HG03439 (cell line): ENCODE results near the gene ISLR.

ENCODE experiments used
- ATAC-seq: cut with Tn5 transposase; IDR thresholded peaks from one replicate; pipeline ENCODE4 v1.9.1; 2021; ENCODE audit warnings: mild to moderate bottlenecking, moderate library complexity; ENCODE audit not compliant: unreplicated experiment

Gene ISLR, protein sequence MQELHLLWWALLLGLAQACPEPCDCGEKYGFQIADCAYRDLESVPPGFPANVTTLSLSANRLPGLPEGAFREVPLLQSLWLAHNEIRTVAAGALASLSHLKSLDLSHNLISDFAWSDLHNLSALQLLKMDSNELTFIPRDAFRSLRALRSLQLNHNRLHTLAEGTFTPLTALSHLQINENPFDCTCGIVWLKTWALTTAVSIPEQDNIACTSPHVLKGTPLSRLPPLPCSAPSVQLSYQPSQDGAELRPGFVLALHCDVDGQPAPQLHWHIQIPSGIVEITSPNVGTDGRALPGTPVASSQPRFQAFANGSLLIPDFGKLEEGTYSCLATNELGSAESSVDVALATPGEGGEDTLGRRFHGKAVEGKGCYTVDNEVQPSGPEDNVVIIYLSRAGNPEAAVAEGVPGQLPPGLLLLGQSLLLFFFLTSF

DNA sequence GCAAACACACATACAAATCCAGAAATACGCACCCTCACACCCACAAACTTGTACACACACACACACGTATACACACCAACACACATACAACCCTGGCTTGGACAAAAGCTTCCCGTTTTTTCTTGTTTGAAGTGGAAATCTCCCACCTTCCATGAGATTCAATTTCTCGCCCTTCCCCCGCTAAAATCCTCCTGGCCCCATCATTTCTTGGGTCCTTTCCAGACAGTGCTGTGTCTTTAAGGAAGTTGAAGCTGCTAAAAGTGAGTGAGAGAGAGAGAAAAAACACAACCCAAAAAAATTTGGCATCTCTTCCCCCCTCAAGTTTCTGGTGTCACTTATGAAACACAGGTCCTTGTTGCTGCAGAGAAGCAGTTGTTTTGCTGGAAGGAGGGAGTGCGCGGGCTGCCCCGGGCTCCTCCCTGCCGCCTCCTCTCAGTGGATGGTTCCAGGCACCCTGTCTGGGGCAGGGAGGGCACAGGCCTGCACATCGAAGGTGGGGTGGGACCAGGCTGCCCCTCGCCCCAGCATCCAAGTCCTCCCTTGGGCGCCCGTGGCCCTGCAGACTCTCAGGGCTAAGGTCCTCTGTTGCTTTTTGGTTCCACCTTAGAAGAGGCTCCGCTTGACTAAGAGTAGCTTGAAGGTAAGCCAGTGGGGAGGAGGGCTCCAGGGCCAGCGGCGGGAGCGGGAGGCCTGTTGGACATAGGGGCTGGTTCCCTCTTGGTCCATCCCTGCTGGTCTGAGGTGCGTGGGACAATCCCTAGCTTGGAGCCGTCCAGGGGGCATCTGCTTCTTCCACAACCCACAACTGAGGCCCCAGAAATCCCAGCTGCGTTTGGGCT is at the start of gene ISLR:
TSS of gene ISLR (plus strand) at position 331 of the 839 bp plus-strand sequence. CDS start 1,149 bp downstream, outside the sequence.
- no peak for ATAC-seq

DNA sequence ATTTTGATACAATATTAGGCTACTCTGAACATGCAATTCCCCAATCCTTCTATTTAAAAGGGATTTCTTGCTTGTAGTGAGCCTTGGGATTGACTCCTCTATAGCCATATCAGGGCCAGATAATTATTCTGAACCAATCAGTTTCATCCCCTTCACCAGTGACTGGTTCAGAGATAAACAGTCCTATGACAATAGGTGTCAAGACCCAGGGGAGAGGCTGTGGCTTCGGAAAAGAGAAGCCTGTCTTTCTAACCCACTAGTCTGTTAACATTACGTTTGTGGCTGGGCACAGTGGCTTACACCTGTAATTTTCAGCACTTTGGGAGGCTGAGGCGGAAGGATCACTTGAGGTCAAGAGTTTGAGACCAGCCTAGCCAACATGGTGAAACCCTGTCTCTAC is 49.3 kb upstream of the ISLR start:
- ATAC-seq, result no peak

DNA sequence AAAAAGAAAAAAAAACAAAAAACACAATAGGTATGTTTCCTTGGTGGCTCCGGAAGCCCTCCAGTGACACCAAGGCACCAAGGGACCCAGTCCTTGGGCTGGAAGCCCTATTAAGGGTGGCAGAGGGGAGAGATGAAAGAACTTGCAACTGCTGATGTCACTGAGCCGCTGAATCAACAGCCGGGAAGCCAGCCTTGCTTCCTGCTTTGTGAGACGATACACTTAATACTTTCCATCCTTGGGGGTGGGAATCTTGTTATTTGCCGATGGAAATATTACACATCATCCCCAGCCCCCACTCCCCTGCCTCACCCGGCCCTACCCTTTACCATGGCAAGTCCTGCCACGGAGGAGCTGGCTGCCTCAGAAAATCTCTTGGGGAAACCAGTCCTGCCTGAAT is 48.8 kb upstream of the ISLR start:
- no peak for ATAC-seq

DNA sequence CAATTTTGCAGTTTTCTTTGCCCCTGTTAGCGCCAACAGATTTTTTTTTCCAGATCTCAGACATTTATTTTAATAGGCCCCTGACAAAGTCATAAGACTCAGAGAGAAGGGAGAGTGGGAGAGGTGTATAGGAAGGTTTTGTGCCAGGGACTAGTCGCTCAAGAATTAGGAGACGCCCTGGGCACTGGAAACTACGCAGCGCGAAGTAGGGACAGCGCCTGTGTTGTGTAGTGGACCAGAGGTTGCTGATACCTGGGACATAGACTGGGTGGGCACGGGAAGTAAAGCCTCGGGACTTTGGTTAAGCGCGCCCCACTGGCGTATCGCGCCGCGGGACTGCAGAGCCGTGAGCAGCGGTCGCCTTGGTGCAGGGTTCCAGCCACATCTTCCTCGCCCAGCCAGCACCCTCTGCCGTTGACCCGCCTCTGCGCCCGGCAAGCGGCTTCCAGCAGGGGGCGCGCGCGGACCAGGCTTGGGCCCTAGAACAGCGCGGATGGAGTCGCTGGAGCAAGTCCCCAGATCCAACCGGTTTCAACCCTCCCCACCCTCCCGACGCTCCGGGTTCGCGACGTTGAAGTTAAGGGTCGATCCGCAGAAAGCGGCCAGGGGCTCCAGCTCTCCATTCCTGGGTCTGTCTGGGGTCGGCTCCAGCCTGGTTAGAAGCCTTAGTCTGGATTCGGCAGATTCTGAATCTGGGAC is 46.1 kb upstream of the ISLR start:
- ATAC-seq, result no peak

DNA sequence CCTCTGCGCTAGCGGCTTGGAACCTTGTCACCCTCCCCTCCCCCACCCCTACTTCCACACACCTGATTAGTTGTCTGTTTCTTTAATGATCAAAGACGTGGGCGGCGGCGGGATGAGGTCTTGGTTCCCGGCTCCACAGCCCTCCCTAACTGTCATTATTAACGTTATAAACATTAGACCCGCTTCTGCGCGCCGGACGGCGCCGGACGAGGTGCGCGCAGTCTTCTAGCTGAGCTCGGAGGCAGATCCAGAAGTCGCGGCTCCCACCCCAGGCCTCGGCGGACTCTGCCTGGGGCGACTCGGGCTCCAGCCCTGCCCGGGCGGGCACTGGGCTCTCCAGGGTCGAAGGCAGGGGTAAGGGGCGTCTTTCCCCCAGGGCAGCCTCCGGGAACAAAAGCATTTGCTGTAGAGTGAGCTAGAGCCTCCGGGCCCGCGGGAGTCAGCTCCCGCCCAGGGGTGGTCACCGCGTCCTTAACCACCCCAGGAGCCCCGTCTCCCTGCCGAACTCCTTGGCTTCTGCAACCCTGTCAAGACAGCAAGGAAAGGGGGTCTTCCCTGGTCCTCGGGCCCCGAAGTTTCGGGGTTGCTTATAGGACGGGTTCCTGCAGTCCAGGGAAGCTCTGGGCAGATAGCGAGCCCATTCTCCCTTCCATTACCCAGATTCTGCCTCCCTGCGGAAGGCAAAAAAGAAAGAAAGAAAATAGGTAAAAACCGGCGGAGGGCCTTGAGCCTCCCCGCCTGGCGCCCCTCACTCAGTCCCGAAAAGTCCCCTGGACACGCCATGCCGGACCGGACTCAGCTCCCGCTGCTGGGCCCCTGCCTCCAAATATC is 45.3 kb upstream of the ISLR start:
- ATAC-seq, result no peak

DNA sequence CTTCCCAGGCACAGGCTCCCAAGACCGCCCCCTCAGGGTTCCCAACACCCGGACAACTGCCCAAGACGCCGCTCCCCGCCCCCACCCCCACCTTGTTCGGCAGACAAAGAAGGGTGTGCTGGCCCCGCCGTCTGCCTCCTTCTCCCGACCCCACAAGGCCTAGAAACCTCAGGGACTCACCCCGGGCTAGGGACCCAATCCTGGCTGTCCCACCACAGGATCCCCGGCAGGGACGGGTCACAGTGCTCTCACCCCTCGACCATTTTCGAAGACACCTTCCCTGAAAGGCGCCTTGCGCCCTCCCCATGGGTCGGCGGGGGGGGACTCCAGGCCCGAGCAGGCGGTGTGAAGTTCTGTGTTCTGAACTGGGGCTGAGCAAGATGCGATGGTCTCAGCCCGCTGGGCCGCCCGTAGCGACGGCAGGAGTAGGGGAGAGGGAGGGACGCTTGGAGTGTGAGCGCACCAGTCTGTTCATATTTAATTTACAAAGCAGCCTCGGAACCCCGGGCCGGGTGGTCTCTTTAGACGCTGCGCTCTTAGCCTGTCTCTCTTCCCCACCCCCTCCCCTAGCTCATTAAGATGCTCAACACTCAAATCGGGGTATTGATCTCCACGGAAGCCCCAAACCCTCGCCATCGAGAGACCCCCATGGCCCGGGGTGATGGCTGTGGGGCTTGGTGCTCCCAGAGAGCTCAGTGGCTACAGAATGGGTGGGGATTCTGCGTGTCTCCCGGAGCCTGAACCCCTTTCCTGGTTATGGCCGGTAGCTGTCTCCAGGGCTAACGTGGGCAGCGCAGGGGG is 44.5 kb upstream of the ISLR start:
- ATAC-seq, result no peak

DNA sequence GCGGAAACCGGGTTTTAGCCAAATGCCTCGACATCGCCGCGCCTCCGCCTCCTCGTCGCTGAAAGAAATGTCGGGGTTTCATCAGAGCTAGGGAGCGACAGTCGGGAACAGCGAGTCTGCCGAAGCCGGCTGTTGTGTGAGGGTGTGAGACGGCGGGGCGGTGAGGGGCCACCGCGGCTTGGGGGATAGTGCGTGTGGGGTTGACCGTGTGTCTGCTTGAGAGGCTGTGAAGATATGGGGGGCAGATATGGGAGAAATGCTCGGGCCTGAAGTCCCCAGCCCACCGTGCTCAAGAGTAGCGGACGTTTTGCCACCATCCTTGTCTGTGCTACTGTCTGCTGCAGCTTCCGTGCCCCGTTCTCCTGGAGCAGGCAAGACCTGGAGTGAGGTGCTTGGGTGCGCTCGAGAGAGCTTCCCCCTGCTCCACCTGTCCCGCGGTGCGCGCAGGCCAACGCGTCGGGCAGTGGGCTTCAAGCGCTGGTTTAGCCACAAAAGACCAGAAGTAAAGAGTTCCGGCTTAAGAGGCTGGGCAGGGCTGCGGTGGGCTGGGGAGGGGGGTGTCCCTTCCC is 43.8 kb upstream of the ISLR start:
- no peak for ATAC-seq

DNA sequence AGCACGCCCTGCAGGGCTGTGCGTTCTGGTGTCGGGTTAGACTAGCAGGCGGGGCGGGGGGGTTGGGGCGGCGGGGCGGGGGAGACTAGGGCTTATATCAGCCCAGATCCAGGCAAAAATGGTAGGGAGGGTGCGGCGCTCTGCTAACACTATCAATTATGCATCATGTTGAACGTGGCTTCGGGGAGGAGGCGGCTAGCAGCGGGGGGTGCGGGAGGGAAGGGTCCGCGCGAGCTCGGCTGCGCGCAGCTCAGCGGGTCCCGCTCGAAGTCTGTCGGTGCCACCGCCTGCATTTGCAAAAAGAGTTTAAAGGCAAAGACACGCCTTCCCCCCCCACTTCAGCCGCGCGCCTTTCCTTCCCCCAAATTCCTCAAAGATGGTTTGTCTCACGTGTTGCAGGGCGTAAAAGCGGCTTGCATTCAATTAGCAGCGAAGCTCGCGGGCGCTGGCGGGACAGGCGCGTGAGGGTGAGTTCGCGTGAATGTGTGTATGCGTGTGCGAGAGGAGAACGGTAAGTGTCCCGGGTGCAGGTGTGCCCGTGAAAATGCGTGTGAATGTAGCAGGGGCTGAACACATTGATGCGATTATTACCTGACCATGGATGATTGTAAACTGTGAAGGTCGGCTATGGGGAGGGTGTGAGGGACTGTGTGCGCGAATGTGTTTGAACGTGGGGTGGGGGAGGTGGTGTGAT is 43.2 kb upstream of the ISLR start, which contains the start of gene ISLR2:
TSS of gene ISLR2 (plus strand) at position 432 of the 694 bp plus-strand sequence. CDS start 2,169 bp downstream, outside the sequence.
- ATAC-seq, result no peak

DNA sequence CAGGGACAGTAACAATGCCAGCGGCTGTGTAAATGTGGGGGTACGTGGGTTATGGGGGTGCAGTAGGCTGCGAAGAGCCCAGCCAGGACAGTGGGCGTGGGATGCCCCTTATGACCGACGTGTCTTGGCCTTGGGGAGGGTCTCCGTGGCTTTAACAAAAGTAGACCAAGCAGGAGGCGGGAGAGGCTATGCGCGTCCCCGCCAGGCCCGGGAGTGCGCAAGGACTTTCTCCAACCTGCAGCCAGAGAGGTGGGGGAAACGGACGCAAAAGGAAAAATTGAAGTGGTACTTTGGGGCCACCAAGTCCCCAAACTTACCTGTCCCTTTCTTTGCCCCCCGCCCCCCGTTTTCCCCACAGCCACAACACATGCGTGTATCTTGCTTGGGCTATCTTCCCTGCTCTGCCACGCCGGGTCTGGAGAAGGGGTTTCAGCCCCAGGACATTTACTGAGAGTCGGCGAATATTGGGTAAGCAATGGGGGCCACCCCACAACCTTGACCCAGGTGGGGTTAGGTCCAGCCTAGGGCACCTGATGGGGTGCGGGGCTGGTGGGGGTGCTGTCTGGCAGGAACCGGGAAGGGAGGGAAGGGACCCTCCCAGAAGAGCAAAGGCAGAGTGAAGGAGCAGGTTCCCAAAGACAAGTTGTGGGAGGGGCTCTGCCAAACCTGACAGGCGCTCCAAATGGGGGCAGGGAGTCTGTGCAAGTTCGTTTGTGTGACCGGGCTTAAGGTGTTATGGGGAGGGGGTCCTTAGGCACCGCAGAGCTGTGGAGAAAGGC is 42.5 kb upstream of the ISLR start:
- no peak for ATAC-seq

DNA sequence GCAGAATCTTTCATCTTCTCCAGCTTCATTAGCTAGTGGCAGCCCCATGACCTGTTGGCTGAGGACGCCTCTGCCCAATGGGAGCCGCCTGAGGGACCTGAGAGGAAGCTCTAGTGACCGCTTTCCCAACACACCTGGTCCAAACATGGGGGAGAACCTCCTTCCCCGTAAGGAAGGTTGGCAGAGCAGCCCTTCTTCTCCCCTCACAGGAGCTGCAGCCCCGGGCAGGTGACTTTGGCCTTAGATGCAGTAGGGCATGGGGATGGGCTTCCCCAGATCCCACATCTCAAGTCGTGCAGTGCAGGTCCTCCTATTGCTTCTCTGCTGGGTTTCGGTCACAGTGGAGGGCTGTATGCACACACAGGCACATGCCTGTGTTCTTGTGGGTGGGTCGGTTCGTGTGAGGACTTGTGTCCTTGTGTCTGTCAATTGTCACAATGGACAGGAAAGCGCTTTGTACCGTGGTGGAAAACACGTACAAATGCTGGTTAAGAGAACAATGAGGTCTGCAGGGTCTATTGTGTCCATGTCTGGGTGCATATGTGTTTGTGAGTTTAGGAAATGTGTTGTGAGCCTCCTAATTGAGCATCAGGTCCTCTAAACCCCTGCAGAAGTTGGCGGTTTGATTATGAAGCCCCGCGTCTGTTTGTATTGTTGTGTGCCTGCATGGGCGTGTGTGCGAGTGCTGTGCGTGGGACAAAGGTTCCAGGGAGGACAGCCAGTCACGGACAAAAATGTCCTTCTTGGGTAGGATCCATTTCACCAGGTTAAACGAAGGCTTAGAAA is 41.7 kb upstream of the ISLR start:
- no peak for ATAC-seq

DNA sequence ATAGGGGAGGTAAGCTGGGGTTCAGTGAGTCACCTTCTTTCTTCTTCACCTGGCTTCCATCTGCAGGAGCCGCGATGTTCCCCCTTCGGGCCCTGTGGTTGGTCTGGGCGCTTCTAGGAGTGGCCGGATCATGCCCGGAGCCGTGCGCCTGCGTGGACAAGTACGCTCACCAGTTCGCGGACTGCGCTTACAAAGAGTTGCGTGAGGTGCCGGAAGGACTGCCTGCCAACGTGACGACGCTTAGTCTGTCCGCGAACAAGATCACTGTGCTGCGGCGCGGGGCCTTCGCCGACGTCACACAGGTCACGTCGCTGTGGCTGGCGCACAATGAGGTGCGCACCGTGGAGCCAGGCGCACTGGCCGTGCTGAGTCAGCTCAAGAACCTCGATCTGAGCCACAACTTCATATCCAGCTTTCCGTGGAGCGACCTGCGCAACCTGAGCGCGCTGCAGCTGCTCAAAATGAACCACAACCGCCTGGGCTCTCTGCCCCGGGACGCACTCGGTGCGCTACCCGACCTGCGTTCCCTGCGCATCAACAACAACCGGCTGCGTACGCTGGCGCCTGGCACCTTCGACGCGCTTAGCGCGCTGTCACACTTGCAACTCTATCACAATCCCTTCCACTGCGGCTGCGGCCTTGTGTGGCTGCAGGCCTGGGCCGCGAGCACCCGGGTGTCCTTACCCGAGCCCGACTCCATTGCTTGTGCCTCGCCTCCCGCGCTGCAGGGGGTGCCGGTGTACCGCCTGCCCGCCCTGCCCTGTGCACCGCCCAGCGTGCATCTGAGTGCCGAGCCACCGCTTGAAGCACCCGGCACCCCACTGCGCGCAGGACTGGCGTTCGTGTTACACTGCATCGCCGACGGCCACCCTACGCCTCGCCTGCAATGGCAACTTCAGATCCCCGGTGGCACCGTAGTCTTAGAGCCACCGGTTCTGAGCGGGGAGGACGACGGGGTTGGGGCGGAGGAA is 40.5 kb upstream of the ISLR start:
- no peak for ATAC-seq

DNA sequence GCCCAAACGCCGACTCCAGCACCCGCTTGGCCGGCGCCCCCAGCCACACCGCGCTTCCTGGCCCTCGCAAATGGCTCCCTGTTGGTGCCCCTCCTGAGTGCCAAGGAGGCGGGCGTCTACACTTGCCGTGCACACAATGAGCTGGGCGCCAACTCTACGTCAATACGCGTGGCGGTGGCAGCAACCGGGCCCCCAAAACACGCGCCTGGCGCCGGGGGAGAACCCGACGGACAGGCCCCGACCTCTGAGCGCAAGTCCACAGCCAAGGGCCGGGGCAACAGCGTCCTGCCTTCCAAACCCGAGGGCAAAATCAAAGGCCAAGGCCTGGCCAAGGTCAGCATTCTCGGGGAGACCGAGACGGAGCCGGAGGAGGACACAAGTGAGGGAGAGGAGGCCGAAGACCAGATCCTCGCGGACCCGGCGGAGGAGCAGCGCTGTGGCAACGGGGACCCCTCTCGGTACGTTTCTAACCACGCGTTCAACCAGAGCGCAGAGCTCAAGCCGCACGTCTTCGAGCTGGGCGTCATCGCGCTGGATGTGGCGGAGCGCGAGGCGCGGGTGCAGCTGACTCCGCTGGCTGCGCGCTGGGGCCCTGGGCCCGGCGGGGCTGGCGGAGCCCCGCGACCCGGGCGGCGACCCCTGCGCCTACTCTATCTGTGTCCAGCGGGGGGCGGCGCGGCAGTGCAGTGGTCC is 39.7 kb upstream of the ISLR start:
- no peak for ATAC-seq

DNA sequence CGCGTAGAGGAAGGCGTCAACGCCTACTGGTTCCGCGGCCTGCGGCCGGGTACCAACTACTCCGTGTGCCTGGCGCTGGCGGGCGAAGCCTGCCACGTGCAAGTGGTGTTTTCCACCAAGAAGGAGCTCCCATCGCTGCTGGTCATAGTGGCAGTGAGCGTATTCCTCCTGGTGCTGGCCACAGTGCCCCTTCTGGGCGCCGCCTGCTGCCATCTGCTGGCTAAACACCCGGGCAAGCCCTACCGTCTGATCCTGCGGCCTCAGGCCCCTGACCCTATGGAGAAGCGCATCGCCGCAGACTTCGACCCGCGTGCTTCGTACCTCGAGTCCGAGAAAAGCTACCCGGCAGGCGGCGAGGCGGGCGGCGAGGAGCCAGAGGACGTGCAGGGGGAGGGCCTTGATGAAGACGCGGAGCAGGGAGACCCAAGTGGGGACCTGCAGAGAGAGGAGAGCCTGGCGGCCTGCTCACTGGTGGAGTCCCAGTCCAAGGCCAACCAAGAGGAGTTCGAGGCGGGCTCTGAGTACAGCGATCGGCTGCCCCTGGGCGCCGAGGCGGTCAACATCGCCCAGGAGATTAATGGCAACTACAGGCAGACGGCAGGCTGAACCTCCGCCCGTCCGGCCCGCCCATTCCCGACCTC is 39.0 kb upstream of the ISLR start:
- ATAC-seq, result no peak

DNA sequence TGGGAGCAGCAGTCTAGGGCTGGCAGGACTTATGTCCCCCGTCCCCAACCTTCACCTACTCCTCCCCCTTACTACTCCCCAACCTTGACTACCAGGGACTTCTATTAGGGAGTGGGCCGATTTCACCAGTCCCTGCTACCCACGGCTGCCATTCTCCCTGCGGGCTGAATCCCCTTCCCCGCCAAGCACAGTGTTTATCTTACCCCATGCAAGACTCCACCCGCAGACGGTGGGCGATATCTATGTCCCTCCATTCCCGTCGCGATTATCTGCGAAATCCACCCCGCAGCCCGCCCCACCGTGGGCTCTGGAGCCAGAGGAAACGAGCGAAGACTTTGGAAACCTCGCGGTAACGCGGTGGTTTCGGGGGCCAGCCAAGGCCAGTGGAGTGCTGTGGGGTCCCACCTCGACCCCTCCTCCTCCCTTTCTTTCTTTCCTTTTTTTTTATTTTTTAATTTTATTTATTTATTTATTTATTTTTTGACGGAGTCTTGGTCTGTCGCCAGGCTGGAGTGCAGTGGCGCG is 38.4 kb upstream of the ISLR start:
- ATAC-seq, result no peak

DNA sequence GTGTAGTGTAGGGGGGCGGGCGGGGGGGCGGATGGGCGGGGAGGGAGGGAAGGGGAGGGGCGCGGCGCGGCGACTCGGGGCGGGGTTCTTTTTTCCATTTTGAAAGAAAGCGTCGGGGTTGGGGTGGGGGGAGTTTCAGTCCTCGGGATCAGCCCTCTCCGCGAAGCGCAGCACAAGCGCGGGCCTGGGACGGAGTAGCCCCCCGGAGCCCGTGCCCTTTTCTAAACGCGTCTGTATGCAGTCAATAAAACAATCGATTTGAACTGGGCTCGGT is 37.0 kb upstream of the ISLR start:
- ATAC-seq, result no peak
